Measurements from ENCODE around the gene SLC12A3.

The SLC12A3 gene

DNA sequence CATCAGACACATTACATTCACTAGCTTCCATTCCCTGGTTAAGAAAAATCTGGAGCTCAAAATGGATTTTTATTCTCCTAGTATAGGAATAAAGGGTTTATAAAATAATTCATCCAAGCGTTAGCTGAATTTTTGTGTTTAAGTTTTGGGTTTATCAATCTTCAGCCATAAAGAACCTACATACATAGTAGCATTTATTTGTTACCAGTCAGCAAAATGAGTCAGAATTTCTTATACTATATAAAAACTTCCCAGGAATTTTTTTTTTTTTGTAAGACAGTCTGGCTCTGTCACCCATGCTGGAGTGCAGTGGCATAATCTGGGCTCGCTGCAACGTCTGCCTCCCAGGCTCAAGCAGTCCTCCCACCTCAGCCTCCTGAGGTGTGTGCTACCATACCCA lies 40.2 kb upstream of the SLC12A3 start:
- no peak overlapping the region for H3K27ac ChIP-seq
- TF ChIP-seq ZFX (IDR thresholded peaks at IDR 0.05), result no peak
- TF ChIP-seq, protein P1, sequence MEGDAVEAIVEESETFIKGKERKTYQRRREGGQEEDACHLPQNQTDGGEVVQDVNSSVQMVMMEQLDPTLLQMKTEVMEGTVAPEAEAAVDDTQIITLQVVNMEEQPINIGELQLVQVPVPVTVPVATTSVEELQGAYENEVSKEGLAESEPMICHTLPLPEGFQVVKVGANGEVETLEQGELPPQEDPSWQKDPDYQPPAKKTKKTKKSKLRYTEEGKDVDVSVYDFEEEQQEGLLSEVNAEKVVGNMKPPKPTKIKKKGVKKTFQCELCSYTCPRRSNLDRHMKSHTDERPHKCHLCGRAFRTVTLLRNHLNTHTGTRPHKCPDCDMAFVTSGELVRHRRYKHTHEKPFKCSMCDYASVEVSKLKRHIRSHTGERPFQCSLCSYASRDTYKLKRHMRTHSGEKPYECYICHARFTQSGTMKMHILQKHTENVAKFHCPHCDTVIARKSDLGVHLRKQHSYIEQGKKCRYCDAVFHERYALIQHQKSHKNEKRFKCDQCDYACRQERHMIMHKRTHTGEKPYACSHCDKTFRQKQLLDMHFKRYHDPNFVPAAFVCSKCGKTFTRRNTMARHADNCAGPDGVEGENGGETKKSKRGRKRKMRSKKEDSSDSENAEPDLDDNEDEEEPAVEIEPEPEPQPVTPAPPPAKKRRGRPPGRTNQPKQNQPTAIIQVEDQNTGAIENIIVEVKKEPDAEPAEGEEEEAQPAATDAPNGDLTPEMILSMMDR (conservative IDR thresholded peaks at IDR 0.05), result no peak

- H3K27ac ChIP-seq, result no peak overlapping the region
- no peak for TF ChIP-seq ZFX (IDR thresholded peaks at IDR 0.05)
- TF ChIP-seq, protein P1 (conservative IDR thresholded peaks at IDR 0.05), result no peak
These were observed 39.2 kb upstream of the SLC12A3 start for GRCh38 chr16:56825826-56826225.

- TF ChIP-seq, protein P1 (conservative IDR thresholded peaks at IDR 0.05), result no peak
- no peak for TF ChIP-seq ZFX (IDR thresholded peaks at IDR 0.05)
These were observed 36.4 kb upstream of the SLC12A3 start for GRCh38 chr16:56828647-56829046.

DNA sequence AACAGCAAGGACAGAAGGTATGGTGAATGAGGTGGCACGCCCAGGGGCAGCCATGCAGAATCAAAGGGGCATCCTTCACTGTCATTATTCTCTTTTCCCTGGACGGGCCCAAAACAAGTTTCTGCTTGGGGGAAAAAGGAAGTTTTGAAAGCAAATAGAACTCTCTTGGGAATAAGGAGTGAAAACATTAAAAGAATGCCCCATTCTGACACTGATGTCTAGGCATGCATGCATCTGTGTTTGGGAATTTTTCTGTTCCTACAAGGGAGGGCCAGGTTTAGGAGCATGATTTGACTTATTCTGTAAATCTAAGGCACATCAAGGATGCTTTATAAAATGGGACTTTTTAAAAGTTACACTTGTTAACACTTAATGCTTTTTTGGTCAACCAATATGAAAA lies 34.3 kb upstream of the SLC12A3 start:
- no peak overlapping the region for H3K27ac ChIP-seq
- TF ChIP-seq, protein P1 (conservative IDR thresholded peaks at IDR 0.05), result no peak
- no peak for TF ChIP-seq ZFX (IDR thresholded peaks at IDR 0.05)

More at GRCh38 chr16:56828647-56829046, 36.4 kb upstream of the SLC12A3 start:
- H3K27ac ChIP-seq, result no peak overlapping the region

- TF ChIP-seq, protein P1 (conservative IDR thresholded peaks at IDR 0.05), result no peak
- TF ChIP-seq ZFX (IDR thresholded peaks at IDR 0.05), result no peak
- no peak overlapping the region for H3K27ac ChIP-seq
These were observed 32.2 kb upstream of the SLC12A3 start for GRCh38 chr16:56832768-56833167.

DNA sequence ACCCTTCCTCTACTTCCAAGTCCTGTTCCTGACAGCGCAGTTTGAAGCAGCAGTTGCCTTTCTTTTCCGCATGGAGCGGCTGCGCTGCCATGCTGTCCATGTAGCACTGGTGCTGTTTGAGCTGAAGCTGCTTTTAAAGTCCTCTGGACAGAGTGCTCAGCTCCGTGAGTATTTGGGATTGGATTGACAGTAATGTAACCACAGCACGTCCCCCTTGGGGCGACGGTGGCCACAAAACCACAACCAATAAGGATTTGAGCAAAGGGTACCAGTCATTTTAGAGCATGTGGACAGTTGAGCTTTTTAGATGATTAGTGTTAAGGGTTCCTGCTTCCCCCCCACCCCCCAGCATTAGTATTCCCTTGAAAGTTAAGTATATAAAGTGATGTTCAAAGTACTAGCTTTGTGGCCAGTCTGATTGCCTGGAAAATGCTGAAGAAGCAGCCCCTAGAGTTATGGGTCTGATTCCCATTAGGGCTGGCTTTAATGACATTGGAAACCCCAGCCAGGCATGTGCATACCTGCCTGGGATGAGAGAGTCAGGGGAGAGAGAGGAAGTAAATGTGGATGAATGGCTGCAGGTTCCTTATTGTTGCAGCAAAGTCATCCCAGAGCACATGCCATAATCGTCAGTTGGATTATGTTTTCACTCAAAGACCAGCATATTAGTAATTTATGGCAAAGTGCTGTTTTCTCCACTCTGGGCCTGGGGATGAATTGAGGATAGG lies 31.6 kb upstream of the SLC12A3 start:
- no peak for TF ChIP-seq ZFX (IDR thresholded peaks at IDR 0.05)
- TF ChIP-seq, protein P1 (conservative IDR thresholded peaks at IDR 0.05), result no peak
- no peak overlapping the region for H3K27ac ChIP-seq

DNA sequence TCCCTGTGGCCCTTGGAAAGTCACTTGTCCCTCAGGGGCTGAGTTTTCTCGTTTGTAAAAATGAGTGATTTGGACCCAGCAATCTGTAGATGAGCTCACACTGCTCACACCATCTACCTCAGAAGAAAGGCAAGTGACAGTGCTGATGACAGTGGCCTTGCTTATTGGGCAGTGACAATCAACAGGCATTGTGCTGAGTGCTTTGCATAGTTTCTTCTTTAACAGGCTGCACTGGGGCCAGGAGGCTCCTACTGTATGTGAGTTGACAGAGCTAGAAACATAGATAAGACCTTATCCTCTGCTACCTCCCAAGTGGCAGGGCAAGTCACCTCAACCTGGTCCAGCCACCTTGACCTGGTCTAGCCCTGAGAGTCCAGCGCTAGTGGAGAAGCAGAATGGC lies 29.7 kb upstream of the SLC12A3 start:
- TF ChIP-seq ZFX (IDR thresholded peaks at IDR 0.05), result no peak
- TF ChIP-seq, protein P1 (conservative IDR thresholded peaks at IDR 0.05), result no peak

More for the DNA sequence above, 29.7 kb upstream of the SLC12A3 start:
- H3K27ac ChIP-seq, result no peak overlapping the region

Measured in C4-2B (cell line).